ENCODE results near the gene BNIP5. TPM values are rescaled to one million over a fixed set of nuclear protein-coding genes. Genes with fewer than 3 reads are reported as not detected.

BNIP5 gene
- total and polyA plus RNA-seq, 4 donors: not detected

GRCh38 chr6:36349240-36349639 is 12.6 kb upstream of the BNIP5 start:
- 65% methylated on average over 6 of the region's 6 CpGs for WGBS
- no peak for DNase-seq (ENCODE audit: low spot score)

GRCh38 chr6:36347621-36348020 is 10.9 kb upstream of the BNIP5 start:
- Histone ChIP-seq H3K4me1 (ENCODE audit: control insufficient read depth in 4 of 4, insufficient read depth in 4 of 4, low read length in 3 of 4) (no peaks in the 10 kb centered on the region), H3K4me3 (ENCODE audit: low read depth in 1 of 3, low read length in 3 of 3) (no peak overlapping the region), H3K36me3 (ENCODE audit: control insufficient read depth in 4 of 4, insufficient read depth in 3 of 4, low read depth in 1 of 4, low read length in 3 of 4) (no peaks in the 10 kb centered on the region), H3K27ac (ENCODE audit: low read depth in 1 of 2, low read length in 2 of 2) (no peak overlapping the region), H3K9me3 (ENCODE audit: control insufficient read depth in 4 of 4, low read length in 3 of 4) (no peaks in the 10 kb centered on the region), H3K27me3 (ENCODE audit: control insufficient read depth in 4 of 4, insufficient read depth in 4 of 4, low read length in 3 of 4) (no peaks in the 10 kb centered on the region), H3K9ac (ENCODE audit: low read depth in 1 of 2, low read length in 2 of 2) (no peak overlapping the region)
- peak; percentile 66 for DNase-seq (ENCODE audit: low spot score)
- TF ChIP-seq FOXA1 (IDR thresholded peaks at IDR 0.05) (no peak), TAF1 (conservative IDR thresholded peaks at IDR 0.05) (no peak), FOXA2 (IDR thresholded peaks at IDR 0.05) (no peak), JUND (IDR thresholded peaks at IDR 0.05) (no peak), RXRA (IDR thresholded peaks at IDR 0.05) (no peak), SP1 (IDR thresholded peaks at IDR 0.05) (no peak), REST (IDR thresholded peaks at IDR 0.05) (no peak), HNF4A (conservative IDR thresholded peaks at IDR 0.05) (no peak)
- TF ChIP-seq, protein P1, sequence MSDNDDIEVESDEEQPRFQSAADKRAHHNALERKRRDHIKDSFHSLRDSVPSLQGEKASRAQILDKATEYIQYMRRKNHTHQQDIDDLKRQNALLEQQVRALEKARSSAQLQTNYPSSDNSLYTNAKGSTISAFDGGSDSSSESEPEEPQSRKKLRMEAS (IDR thresholded peaks at IDR 0.05): no peak
- TF ChIP-seq, protein P2, sequence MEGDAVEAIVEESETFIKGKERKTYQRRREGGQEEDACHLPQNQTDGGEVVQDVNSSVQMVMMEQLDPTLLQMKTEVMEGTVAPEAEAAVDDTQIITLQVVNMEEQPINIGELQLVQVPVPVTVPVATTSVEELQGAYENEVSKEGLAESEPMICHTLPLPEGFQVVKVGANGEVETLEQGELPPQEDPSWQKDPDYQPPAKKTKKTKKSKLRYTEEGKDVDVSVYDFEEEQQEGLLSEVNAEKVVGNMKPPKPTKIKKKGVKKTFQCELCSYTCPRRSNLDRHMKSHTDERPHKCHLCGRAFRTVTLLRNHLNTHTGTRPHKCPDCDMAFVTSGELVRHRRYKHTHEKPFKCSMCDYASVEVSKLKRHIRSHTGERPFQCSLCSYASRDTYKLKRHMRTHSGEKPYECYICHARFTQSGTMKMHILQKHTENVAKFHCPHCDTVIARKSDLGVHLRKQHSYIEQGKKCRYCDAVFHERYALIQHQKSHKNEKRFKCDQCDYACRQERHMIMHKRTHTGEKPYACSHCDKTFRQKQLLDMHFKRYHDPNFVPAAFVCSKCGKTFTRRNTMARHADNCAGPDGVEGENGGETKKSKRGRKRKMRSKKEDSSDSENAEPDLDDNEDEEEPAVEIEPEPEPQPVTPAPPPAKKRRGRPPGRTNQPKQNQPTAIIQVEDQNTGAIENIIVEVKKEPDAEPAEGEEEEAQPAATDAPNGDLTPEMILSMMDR (IDR thresholded peaks at IDR 0.05; ENCODE audit: low read depth, low read length, missing input control): no peak
- 89% methylated on average over 4 of the region's 4 CpGs for WGBS

More at GRCh38 chr6:36349240-36349639, 12.6 kb upstream of the BNIP5 start:
- no peak overlapping the region for H3K27ac ChIP-seq (ENCODE audit: low read depth in 1 of 2, low read length in 2 of 2)
- no peaks in the 10 kb centered on the region for H3K9me3 ChIP-seq (ENCODE audit: control insufficient read depth in 4 of 4, low read length in 3 of 4)
- H3K4me1 ChIP-seq (ENCODE audit: control insufficient read depth in 4 of 4, insufficient read depth in 4 of 4, low read length in 3 of 4): no peaks in the 10 kb centered on the region
- no peak overlapping the region for H3K4me3 ChIP-seq (ENCODE audit: low read depth in 1 of 3, low read length in 3 of 3)
- H3K36me3 ChIP-seq (ENCODE audit: control insufficient read depth in 4 of 4, insufficient read depth in 3 of 4, low read depth in 1 of 4, low read length in 3 of 4): no peaks in the 10 kb centered on the region
- H3K9ac ChIP-seq (ENCODE audit: low read depth in 1 of 2, low read length in 2 of 2): no peak overlapping the region
- TF ChIP-seq FOXA2 (IDR thresholded peaks at IDR 0.05) (no peak), GABPA (IDR thresholded peaks at IDR 0.05 in 1 of 2, conservative IDR thresholded peaks at IDR 0.05 in 1 of 2) (no peak)
- TF ChIP-seq, protein P2 (IDR thresholded peaks at IDR 0.05; ENCODE audit: low read depth, low read length, missing input control): no peak
- H3K27me3 ChIP-seq (ENCODE audit: control insufficient read depth in 4 of 4, insufficient read depth in 4 of 4, low read length in 3 of 4): no peaks in the 10 kb centered on the region

Data from liver (tissue), 9 donors.